Measurements from ENCODE around the gene PTGDS.

DNA sequence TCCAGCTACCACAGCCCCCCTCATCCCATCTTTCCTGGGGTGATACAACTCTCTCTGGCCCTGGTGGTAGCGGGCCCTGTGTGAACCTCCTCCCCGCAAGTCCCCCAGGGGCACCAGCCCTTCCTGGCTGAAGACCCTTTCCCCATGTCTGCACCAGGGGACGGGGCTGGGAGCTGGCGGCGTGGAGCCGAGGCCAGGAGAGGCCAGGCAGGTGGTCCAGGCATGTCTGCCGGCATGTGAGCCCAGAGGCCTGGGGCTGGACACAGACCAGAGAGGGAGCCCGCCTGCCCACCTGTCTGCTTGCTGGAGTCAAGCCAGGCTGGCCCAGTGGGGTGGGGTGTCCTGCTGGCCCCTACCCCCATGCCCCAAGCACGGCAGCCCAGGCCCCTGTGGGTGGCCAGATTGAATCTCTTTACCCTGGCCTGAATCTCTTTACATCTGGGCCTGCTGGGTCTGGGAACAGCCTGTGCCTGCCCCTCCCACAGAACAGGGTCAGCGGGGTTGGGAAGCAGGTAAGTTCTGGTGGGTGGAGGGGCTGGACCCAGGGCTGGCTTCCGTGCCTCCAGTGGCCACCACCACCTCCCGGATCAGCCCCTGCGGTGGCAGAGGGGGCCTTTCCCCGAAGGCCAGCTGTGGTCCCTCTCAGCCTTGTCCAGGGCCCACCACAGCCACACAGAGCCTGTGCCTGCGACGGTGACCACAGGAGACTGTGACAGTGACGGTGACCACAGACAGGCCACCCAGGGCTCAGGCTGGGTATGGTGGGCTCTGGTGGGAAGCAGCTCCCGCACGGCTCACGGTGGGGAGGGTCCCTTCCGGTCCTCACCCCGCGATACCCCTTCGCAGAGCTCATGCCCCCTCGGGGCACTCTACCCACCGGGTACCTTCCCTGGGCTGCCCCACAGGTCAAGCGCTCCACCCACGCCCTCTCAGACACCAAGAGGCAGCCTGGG lies 18.1 kb upstream of the PTGDS start:
- TF ChIP-seq TEAD1 (CRISPR knock-in tag; IDR thresholded peaks at IDR 0.05) (no peak), CTCF (IDR thresholded peaks at IDR 0.05) (no peak), ZNF232 (CRISPR knock-in tag; IDR thresholded peaks at IDR 0.05) (no peak), NR1H2 (CRISPR knock-in tag; IDR thresholded peaks at IDR 0.05) (no peak), NFYB (CRISPR knock-in tag; conservative IDR thresholded peaks at IDR 0.05; ENCODE audit: low read depth) (no peak), ZNF416 (CRISPR knock-in tag; IDR thresholded peaks at IDR 0.05) (no peak), USF2 (CRISPR knock-in tag; IDR thresholded peaks at IDR 0.05) (no peak), CBFB (CRISPR knock-in tag; IDR thresholded peaks at IDR 0.05; ENCODE audit: low read depth) (no peak), ZNF281 (CRISPR knock-in tag; IDR thresholded peaks at IDR 0.05) (no peak), ZNF532 (CRISPR knock-in tag; IDR thresholded peaks at IDR 0.05; ENCODE audit: borderline replicate concordance) (no peak), FOXK1 (CRISPR knock-in tag; IDR thresholded peaks at IDR 0.05) (no peak)
- TF ChIP-seq, protein P1, sequence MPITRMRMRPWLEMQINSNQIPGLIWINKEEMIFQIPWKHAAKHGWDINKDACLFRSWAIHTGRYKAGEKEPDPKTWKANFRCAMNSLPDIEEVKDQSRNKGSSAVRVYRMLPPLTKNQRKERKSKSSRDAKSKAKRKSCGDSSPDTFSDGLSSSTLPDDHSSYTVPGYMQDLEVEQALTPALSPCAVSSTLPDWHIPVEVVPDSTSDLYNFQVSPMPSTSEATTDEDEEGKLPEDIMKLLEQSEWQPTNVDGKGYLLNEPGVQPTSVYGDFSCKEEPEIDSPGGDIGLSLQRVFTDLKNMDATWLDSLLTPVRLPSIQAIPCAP (CRISPR knock-in tag; IDR thresholded peaks at IDR 0.05): no peak
